ENCODE measurements around the gene VPS35L.

The VPS35L gene

DNA sequence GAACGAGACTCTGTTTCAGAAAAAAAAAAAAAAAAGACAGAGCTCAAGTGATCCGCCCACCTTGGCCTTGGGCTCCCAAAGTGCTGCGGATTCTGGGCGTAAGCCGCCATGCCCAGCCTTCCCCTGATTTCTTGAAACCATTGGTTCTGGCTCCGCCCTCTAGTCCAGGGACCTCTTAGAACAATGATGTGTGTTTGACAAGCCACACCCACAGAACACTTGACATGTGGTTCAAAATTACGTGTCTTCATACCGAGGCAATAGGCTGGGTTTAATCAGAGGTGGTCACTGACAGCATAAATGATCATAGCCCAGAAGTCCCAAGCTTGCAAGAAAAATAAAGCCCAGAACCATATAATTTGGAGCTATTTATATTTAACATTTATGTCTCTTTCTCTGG, 139.5 kb downstream of the VPS35L start:
- no peak for DNase-seq (ENCODE audit: low spot score)

DNA sequence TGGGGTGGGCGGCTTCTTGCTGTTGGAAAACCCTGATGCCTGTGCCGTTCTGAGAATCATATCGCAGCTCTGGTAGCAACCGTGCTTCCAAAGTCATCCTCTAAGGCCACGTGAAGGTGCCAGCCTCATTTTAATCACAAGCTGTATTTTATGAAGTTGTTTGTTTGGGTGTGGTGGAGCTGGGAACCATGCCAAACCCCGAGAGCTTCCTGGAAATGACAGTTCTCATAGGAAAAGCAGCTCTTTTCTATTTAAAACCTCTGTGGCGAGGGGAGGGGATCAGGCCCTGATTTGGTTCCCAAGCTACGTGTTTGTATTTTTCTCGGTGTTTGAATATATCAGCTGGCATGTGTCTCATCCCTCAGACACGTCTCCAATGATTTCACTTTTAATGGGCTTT, 140.8 kb downstream of the VPS35L start:
- peak; percentile 88 for DNase-seq (ENCODE audit: low spot score)

DNA sequence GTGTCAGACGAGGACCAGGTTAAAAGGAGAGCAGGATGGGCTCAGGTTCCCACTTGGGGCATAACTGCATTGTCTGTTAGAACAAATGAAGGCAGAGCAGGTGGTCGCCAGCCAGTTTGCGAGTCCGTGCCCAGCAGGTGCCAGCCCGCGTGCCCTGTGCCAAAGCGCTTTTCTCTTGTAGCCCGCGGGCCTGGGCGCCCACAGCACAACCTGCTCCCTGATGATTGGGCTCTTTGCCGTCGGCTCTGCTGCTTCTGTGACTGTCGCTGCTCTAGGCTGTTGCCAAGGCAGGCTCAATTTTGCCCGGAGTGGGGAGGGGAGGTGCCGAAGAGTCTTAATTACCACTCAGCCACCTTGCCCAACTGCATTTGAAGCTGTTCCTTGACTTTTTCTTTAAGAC, 141.5 kb downstream of the VPS35L start:
- DNase-seq (ENCODE audit: low spot score): no peak

DNA sequence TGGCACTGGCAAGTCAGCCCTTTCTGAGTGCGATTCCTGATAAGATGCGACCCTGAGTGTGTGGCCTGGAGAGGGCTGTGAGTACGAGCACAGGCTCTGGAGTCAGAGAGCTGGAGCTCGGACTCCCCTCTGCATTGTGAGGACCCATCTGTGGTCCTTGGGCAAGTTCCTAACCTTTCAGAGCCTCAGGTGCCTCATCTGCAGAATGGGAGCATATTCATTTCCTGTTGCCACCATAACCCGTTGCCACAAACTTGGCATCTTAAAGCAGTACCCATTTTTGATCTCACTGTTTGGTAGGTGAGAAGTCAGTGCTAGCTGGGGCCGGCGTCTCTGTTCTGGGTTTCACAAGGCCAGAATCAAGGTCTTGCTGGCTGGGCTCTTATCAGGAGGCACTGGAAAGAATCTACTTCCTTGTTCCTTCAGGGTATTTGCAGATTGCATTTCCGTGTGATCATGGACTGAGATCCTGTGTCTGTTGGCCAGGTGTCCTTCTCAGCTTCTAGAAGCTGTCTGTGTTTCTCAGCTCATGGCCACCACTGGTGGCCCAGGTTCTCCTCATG, 142.3 kb downstream of the VPS35L start:
- DNase-seq (ENCODE audit: low spot score): no peak

DNA sequence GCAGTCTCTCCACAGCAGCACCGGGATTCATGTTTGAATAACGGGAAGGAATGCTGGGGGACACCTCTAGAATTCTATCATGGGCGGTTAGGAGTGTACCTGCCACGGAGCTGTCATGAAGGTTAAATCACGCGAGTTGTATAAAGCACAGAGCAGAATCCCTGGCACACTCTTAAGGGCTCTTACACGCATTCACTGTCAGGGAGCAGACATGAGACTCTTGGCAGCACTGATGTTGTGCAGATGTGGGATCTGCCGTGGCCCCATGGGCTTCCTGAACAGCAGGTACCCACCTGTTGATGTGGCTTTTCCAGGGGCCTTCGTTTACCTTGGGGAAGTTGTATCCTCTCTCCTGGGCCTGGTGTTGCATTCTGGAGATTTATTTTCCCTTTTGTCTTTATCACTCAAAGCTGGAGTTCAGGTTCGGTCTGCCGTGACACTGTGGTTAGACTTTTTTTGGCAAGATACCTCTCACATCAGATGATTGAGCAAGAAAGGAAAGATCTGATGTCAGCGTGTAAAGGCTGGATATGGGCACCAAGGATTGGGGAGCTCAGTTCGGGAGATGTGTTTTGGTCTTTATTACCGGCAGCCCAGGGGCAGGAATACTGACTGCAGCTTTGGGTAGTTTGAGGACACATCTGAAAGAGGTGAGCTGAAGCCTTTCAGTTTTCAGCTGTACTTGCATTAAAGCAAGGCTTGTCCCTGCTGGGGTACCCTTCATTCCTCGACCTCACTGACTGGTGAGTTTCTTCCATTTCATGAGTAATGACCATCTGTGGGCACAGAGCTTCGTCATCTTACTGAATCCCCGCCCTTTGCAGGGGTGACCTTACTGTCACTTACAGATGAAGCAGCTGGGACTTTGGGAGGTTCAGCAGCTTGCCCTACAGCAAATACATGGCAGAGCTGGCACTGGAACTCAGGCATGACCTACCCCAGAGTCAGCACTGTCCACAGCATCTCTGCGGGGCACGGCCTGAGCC, 143.3 kb downstream of the VPS35L start:
- DNase-seq (ENCODE audit: low spot score): no peak

DNA sequence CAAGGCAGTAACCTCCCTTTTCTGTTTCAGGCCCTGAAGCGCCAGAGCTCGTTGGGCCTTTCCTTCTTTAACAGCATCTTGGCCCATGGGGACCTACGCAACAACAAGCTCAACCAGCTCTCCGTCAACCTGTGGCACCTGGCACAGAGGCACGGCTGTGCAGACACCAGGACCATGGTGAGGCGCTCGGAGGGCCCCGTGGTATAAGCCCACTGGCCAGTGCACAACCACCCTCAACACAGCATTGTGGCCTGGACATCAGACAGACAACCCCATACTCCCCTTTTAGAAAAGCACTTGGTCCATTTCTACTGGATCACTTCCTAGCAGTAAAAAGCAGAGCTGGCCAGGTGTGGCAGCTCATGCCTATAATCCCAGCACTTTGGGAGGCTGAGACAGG, 144.0 kb downstream of the VPS35L start:
- DNase-seq (ENCODE audit: low spot score): no peak

DNA sequence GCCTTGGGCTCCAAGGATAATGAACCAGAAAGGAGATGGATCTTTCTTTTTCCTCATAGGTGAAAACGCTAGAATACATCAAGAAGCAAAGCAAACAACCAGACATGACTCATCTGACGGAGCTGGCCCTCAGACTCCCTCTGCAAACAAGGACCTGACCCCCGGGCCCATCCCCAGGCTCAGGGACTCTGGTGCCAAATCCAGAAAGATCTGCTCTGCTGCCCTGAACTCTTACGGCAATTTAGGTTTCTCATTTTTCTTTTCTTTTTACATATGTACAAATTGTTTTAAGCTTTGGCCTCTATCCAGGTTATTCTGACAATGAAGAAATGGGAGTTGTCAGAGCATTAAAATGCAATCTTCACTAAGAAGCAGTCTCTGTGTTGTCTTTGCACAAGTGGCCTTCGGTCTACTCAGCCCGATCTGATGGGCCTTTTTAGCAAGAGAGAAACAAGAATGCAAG, 144.8 kb downstream of the VPS35L start:
- peak; percentile 73 for DNase-seq (ENCODE audit: low spot score)

DNA sequence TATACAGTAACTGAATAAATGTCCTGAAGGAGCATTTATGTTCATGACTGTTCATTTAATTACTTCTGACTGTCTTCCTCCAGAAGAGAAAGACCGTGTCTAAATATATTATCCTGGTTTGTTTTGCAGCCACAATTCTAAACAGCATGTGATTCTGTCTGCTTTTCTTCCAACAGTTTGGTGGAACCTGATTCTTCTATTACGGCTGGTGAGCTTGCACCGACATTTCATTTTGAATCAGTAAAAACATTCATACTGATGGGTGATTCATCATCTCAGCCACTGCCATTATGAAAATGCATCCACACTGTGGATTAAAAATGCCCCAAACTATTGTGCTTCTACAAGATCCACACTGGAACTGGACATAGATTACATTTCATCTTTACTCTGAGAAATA, 145.6 kb downstream of the VPS35L start:
- DNase-seq (ENCODE audit: low spot score): no peak

DNA sequence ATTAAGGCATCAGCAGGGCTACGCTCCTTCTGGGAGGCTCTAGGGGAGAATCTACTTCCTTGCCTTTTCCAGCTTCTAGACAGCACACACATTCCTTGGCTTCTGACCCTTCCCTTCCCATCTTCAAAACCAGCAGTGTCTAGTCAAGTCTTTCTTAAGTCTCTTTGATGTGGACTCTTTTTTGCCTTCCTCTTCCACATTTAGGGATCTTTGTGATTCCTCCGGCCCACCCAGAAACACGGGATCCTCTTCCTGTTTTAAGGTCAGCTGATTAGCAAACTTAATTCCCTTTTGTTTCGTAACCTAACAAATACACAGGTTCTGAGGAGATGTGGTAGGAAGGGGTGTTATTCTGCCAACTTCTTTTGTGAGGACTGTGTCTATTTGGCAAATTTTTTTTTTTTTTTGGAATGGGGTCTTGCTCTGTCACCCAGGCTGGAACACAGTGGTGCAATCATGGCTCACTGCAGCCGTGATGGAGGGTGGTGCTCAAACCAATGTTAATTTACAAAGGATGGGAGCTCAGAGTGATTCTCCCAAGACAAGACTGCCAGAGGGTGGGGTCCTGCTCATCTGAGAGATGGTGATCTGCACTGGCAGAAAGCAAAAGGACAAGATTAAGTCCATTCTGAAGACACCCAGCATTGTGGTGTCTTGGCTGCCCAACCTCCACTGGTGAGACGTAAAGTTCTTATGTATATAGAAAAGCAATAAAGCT, 147.8 kb downstream of the VPS35L start:
- DNase-seq (ENCODE audit: low spot score): no peak

DNA sequence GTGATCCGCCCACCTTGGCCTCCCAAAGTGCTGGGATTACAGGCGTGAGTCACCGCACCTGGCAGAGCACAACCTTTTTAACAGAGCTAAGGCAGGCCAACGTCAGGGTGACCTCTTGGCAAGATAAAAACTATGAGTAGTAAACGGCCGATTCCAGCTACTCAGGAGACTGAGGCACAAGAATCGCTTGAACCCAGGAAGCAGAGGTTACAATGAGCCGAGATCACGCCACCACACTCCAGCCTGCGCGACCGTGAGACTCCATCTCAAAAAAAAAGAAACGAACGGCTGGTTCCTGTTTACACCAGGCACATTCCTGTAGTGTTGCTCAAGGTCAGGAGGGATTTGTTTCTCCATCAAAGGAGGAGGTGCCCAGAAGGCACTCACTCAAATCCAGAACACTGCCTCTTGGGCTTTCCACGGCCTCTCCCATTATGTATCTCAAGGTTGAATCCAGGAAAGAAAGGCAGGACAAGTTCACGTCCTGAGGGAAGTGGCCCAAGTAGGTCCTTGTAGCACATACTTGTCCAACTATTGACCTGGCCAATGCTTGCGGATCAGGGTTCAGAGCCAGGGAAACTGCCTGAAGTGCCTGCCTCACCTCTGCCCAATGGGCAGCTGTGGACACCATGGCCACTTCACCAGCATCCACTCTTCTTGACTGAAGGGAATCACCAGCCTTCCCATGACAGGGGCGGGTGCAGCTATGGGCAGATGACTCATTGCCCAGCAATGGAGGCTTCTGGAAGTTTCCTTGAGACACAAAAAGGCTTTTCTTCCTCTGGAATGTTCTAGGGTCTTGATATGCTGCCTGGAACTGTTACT, 149.0 kb downstream of the VPS35L start:
- peak; percentile 82 for DNase-seq (ENCODE audit: low spot score)

DNA sequence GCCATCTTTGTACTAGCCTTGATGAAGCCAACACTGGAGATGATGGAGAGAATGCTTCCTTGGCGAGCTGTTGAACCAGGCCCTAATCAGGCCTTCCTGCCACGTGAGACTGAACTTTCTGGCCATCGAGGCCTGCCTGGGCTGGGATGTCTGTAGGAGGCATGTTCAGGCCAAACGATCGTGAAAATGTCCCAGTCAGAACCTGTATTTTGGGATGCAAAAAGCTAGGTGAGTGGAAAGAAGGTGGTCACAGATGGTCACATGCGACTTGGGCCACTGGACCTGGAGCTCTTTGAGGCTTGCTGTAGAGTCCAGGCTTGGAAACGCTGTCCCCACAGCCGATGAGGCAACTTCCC, 149.6 kb downstream of the VPS35L start:
- no peak for DNase-seq (ENCODE audit: low spot score)

DNA sequence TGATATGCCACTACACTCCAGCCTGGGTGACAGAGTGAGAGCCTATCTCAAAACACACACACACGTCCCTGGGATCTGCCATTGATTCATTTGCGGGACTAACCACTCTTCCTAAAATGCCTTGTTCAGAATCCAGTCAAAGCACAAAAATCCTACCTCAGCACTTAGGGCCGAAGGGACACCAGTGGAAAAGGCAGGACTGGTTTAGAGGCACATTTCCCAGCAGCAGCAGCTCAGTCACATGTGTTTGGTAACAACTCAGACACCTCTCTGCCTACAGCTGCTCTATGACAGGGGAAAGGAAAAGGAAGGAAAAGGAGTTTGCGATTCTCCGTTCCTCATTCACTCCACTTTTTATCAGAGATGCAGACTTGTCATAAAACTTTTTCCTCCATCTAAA, 150.3 kb downstream of the VPS35L start:
- DNase-seq (ENCODE audit: low spot score): no peak

DNA sequence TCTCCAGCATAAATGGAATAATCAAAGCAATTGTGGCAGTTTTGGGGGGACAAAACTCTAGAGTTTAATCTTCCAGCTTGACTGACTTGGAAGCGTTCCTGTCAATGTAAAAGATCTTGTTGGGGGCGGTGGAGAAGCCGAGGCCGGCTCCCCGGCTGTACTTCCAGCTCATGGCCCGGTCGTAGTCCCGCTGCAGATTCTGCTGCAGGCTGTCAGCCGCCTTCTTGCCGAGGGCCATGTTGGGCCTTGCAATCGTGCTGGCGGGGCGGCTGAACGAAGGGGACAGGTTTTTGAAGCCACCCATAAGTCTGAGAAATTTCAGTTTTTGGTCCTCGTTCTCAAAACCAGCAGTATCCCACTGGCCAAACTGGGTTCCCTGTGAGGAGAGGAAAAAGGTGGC, 151.3 kb downstream of the VPS35L start:
- no peak for DNase-seq (ENCODE audit: low spot score)

DNA sequence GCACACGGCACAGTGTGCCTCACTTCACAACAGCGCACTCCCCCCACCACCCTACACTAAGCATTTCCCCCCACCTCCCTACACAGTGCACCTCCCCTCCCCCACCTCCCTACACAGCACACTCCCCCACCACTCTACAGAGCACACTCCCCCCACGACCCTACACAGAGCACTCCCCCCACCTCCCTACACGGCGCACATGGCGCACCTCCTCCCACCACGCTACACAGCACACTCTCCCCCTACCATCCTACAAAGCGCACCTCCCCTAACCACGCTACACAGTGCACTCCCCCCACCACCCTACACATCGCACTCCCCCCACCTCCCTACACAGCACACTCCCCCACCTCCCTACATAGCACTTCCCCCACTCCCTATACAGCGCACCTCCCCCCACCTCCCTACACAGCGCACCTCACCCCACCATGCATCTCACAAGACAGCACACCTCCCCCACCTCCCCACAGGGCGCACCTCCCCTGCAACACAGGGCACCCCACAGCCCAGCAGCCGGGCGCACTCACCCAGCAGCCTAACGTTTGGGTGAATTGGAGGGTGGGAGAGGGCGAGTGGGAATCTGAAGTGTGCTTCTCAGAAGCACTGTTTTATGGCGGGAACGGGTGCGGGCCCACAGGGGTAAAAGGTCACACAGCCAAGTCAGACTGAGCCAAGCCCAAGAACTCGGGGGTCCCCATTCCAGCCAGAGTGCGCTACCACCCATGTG, 152.2 kb downstream of the VPS35L start:
- DNase-seq (ENCODE audit: low spot score): no peak

DNA sequence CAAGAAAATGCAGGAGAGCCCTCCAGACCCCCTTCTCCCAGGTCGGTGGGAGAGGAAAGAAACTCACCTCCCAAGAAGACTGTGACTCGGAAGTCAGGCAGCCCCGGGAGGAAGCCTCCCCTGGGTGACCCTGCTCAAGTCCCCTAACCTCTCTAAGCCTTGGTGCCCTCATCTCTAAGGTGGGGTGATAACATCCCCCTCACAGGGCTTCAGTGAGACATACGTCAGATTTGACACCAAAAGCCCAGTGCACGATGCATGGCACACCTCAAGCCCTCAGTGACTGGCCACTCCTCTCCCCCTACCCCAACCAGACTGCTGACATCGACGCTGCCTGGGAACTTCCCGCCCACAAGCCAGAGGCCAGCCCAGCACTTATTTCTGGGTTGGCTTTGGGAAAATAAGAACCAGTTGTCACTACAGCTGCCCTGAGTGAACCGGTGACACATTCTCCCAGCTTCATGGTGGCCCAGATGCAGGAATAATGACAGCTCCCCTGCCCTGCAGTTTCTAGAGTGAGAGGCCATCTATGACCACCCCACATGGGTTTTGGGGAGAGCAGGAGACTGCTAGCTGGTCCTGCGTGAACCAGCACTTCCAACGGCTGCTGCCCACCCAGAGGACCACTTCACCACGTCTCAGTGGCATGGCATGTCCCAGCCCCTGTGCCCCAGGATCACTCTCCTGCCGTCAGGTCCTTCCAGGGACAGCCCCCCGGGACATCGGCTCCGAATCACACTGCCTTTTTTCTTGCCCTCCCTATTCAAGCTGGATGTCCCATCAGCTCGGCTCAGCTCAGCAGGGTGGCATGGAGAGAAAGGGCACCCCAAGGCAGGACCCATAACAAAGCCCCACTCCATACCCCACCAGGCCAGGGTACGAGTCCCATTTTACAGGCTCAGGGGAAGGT, 153.0 kb downstream of the VPS35L start:
- no peak for DNase-seq (ENCODE audit: low spot score)

DNA sequence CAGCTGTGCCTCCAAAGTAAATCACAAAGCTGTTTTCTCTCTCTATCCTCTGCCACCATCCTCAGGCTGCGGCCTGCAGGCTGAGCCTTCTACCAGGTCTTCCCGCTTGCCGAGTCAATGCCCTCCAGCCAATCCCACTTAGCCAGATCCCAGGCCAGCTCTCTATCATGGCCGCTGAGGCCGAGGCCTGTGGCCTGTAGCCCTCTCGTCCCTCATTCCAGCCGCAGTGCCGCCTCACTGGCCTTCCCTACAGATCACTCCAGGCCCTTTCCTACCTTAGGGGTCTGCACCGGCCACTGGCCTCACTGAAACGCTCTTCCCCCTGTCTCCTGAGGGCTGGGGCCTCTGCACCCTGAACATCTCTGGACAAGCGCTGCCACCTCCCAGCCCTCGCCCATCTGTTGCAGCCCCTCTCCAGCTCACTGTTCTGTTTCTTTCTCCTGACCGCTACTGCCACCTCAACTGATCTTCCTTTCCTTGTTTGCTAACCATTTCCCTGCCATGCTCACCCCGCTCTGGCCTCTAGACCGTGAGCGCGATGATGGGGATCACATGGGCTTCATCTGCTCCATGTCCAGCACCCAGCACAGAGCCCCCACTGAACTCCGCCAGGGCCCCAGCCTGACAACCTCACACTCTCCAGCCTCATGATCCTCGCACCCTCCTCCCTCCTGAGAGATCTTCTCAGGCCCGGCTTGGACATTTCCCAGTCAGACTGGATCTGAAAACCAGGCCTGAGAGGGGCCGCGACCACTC, 154.1 kb downstream of the VPS35L start:
- no peak for DNase-seq (ENCODE audit: low spot score)

DNA sequence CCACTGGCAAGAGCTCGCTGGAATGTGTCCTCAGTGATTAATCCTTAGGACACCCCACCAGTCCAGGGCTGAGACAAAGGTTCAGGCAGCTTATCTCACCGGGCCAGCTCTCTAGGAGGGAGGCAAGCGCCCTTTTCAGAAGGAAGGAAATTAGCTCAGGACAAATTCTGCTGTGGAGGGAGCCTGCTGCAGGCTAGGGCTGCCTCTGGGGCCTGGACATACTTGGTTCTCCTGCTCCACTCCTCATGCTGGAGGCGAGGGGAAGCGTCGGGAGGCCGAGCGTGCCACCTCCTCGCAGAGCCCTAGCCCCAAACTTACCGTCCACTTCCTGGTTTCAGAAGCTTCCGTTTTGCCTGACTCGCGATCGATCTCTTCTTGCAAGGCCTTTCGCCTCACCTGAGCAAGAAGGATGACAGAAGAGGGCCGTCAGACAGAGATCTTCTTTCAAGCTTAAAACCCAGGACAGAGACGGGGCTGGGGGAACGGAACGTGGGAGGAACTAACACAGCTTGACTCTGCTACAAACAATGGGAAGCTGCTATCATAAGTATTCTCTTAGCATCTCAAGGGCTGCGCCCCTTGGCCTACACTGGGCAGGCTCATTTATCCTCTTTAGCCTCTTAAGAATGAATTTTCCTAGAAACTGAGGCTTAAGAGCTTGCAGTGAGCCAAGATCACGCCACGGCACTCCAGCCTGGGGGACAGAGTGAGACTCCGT, 154.8 kb downstream of the VPS35L start:
- DNase-seq (ENCODE audit: low spot score): no peak

DNA sequence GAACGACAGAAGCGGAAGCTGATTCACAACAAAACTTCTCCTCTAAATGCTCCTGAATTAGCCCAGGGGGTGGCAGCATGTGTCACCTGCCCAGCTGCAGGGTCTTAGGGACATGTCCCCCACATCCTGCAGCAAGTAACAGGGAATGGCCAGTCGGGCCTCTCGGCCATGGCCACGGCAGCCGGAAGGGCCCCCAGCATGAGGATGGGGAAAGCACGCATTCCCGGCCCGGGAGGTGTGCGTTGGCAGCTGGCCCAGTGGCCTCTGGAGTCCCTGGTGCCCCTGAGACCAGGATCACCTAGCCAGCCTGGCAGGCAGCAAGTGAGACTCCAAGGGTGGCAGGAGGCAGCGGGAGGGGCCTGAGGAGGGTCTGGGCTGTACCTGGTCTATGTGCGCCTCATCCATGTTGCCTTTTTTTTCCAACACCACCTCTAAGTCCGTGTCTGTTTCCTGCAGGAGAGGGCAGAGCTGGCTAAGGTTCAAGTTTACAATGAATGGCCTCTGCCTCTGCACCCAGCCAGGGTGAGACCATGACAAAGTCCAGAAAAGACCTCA, 155.6 kb downstream of the VPS35L start:
- DNase-seq (ENCODE audit: low spot score): no peak

DNA sequence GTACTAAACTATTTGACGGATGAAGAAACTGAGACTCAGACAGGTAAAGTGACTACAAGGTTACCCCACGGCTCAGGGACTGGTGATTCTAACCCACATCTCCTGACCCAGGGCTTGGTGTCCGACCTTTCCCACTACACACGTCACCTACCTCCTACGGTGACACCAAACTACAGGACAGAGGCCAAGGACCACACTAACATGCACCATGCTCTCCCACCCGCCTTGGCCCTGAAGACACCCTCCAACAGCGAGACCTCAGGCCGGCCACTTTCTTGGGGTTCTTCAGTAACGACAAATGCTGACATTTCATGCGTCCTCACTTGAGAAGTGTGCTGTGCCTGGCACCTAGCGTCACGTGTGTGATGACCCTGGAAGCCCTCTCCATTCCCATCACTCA, 156.1 kb downstream of the VPS35L start:
- DNase-seq (ENCODE audit: low spot score): no peak
